HEK293 (cell line): ENCODE measurements around the gene CLEC16A.

ENCODE experiments used
- ZBTB8A ChIP-seq: fragments of 450-650 bp; formaldehyde crosslinking; IDR thresholded peaks from 2 replicates; pipeline ENCODE4 v1.5.1; 2016; ENCODE audit warnings: missing biosample characterization, missing genetic modification characterization
- ZNF121 ChIP-seq: fragments of 450-650 bp; formaldehyde crosslinking; IDR thresholded peaks from 2 replicates; pipeline ENCODE4 v1.5.1; 2016; ENCODE audit warnings: missing biosample characterization, missing genetic modification characterization
- ZNF629 ChIP-seq: fragments of 450-650 bp; formaldehyde crosslinking; IDR thresholded peaks from 2 replicates; pipeline ENCODE4 v1.5.1; 2017; ENCODE audit warnings: missing biosample characterization, missing genetic modification characterization
- ZNF776 ChIP-seq: fragments of 450-650 bp; formaldehyde crosslinking; IDR thresholded peaks from 2 replicates; pipeline ENCODE4 v1.5.0; 2017; ENCODE audit warnings: missing biosample characterization, missing genetic modification characterization, borderline replicate concordance
- TF ChIP-seq, protein P1 (sequence below): fragments of 450-650 bp; formaldehyde crosslinking; IDR thresholded peaks from 2 replicates; pipeline ENCODE4 v1.5.1; 2016; ENCODE audit warnings: missing biosample characterization, missing genetic modification characterization
- TF ChIP-seq, protein P2 (sequence below): fragments of 450-650 bp; formaldehyde crosslinking; IDR thresholded peaks from 2 replicates; pipeline ENCODE4 v1.5.1; 2016; ENCODE audit warnings: missing biosample characterization, missing genetic modification characterization

GRCh38 chr16:11143372-11144035, 199.1 kb downstream of the CLEC16A start:
- TF ChIP-seq, protein P1, sequence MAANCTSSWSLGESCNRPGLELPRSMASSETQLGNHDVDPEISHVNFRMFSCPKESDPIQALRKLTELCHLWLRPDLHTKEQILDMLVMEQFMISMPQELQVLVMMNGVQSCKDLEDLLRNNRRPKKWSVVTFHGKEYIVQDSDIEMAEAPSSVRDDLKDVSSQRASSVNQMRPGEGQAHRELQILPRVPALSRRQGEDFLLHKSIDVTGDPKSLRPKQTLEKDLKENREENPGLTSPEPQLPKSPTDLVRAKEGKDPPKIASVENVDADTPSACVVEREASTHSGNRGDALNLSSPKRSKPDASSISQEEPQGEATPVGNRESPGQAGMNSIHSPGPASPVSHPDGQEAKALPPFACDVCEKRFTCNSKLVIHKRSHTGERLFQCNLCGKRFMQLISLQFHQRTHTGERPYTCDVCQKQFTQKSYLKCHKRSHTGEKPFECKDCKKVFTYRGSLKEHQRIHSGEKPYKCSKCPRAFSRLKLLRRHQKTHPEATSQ (tag by site-specific recombination): no peak
- TF ChIP-seq ZNF629 (no peak), ZNF776 (tag by site-specific recombination) (no peak), ZNF121 (tag by site-specific recombination) (no peak), ZBTB8A (tag by site-specific recombination) (no peak)
- TF ChIP-seq, protein P2, sequence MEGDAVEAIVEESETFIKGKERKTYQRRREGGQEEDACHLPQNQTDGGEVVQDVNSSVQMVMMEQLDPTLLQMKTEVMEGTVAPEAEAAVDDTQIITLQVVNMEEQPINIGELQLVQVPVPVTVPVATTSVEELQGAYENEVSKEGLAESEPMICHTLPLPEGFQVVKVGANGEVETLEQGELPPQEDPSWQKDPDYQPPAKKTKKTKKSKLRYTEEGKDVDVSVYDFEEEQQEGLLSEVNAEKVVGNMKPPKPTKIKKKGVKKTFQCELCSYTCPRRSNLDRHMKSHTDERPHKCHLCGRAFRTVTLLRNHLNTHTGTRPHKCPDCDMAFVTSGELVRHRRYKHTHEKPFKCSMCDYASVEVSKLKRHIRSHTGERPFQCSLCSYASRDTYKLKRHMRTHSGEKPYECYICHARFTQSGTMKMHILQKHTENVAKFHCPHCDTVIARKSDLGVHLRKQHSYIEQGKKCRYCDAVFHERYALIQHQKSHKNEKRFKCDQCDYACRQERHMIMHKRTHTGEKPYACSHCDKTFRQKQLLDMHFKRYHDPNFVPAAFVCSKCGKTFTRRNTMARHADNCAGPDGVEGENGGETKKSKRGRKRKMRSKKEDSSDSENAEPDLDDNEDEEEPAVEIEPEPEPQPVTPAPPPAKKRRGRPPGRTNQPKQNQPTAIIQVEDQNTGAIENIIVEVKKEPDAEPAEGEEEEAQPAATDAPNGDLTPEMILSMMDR (tag by site-specific recombination): no peak
